OCI-LY3 (cell line): ENCODE measurements around the gene PDLIM5.

ENCODE experiments used
- EZH2phosphoT487 ChIP-seq: fragments of 200-600 bp; shearing (Covaris generic); IDR thresholded peaks from 2 replicates; pipeline ENCODE4 v1.6.1; 2018; ENCODE audit warnings: antibody characterized with exemption, mixed run types, low read depth
- TF ChIP-seq, protein P1 (sequence below): fragments of 200-600, 300-600 bp; sonication (generic); IDR thresholded peaks from 2 replicates; pipeline ENCODE4 v1.5.1; 2014; ENCODE audit warnings: antibody characterized with exemption, low read length, low read depth

DNA sequence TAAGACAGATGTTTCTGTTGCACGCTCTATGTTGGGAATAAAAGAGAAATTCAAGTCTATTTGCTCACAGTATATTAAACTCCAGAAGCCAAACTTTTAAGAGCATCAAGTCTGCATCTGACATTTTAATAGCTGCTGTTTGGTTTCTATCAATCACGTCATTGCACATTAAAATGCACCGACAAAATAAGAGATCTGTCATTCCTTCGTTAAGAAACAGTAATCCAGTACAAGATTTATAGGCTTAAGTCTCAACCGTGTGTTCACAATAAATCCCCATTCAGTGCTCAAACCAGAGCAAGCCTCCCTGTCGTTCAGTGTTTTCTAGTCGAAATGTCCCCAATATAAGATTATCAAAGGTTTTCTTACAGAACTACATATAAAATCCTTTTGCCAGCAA lies 217.0 kb downstream of the PDLIM5 start:
- TF ChIP-seq, protein P1, sequence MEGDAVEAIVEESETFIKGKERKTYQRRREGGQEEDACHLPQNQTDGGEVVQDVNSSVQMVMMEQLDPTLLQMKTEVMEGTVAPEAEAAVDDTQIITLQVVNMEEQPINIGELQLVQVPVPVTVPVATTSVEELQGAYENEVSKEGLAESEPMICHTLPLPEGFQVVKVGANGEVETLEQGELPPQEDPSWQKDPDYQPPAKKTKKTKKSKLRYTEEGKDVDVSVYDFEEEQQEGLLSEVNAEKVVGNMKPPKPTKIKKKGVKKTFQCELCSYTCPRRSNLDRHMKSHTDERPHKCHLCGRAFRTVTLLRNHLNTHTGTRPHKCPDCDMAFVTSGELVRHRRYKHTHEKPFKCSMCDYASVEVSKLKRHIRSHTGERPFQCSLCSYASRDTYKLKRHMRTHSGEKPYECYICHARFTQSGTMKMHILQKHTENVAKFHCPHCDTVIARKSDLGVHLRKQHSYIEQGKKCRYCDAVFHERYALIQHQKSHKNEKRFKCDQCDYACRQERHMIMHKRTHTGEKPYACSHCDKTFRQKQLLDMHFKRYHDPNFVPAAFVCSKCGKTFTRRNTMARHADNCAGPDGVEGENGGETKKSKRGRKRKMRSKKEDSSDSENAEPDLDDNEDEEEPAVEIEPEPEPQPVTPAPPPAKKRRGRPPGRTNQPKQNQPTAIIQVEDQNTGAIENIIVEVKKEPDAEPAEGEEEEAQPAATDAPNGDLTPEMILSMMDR: no peak
- no peak for TF ChIP-seq EZH2phosphoT487
